ENCODE data around the gene APBB2. TPM values are rescaled to one million over a fixed set of nuclear protein-coding genes. Genes with fewer than 3 reads are reported as not detected.

Gene APBB2
- total and polyA plus RNA-seq, 2 of the 8 experiments (the other 6 are each of a cell fraction or from before 2014, with no cell fraction given) = 58.7 to 59.4 TPM

DNA sequence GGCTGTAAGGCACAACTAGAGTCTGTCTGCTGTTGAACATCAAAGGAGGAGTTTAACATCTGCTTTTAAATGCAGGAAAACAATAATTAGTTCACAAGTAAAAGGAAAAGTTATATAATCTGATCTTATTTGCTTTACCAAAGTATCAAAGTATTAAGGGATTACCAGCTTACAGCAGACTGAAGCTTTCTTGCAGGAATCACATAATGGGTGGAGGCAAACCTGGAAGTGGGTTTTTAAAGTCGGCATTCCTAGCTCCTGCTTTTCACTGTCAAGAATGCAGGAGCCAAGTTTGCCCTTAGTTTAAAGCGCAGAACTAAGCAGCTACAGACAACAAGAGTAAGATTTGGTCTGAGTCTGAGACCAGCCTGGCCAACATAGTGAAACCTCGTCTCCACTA is 122.2 kb downstream of the APBB2 start (continued):
- TF ChIP-seq SRF (IDR thresholded peaks at IDR 0.05; ENCODE audit: low read depth, low read length) (no peak), EZH2 (IDR thresholded peaks at IDR 0.05; ENCODE audit: low read depth, low read length, severe bottlenecking) (no peak), EP300 (IDR thresholded peaks at IDR 0.05; ENCODE audit: borderline replicate concordance in 1 of 2, low read depth in 2 of 2, low read length in 2 of 2) (no peak), SUZ12 (IDR thresholded peaks at IDR 0.05; ENCODE audit: low read length) (no peak), CBX5 (IDR thresholded peaks at IDR 0.05; ENCODE audit: low read depth, low read length) (no peak)

Data from H1 (cell line).